Endodermal cell (in vitro differentiated cells): Measurements from ENCODE around the gene ARHGEF6. TPM values are rescaled to one million over a fixed set of nuclear protein-coding genes. Genes with fewer than 3 reads are reported as not detected.

Source experiments
- DNase-seq: peaks from one replicate; pipeline ENCODE4 v3.0.0-alpha.2; 2017
- H3K27ac ChIP-seq: 2 replicates; pipeline ENCODE4 v1.5.1; 2013; ENCODE audit warnings: mild to moderate bottlenecking, low read depth, low read length, moderate library complexity
- H3K27me3 ChIP-seq: 2 replicates; pipeline ENCODE4 v1.6.1; 2013; ENCODE audit warnings: mild to moderate bottlenecking, low read length, moderate library complexity; ENCODE audit not compliant: insufficient read depth, control insufficient read depth, poor library complexity, severe bottlenecking
- H3K36me3 ChIP-seq: 2 replicates; pipeline ENCODE4 v1.7.0; 2013; ENCODE audit warnings: mild to moderate bottlenecking, low read length, moderate library complexity; ENCODE audit not compliant: control insufficient read depth, insufficient read depth
- H3K4me1 ChIP-seq: one replicate; pipeline ENCODE4 v1.7.0; 2013; ENCODE audit warnings: low read length; ENCODE audit not compliant: control insufficient read depth, insufficient read depth
- H3K4me3 ChIP-seq: 2 replicates; pipeline ENCODE4 v1.5.1; 2013; ENCODE audit warnings: mild to moderate bottlenecking, low read length, moderate library complexity
- H3K9ac ChIP-seq: 2 replicates; pipeline ENCODE4 v1.6.1; 2013; ENCODE audit warnings: mild to moderate bottlenecking, low read length, moderate library complexity; ENCODE audit not compliant: poor library complexity, severe bottlenecking; ENCODE audit errors: extremely low read depth
- H3K9me3 ChIP-seq: 2 replicates; pipeline ENCODE4 v1.6.1; 2013; ENCODE audit warnings: mild to moderate bottlenecking, low read length, moderate library complexity; ENCODE audit not compliant: control insufficient read depth
- H3K27ac Mint-ChIP-seq: 2 replicates; pipeline ENCODE4 v1.8.0; 2020; ENCODE audit warnings: mixed read lengths
- H3K27me3 Mint-ChIP-seq: 2 replicates; pipeline ENCODE4 v1.8.0; 2021; ENCODE audit warnings: mild to moderate bottlenecking, mixed read lengths; ENCODE audit not compliant: insufficient read depth
- H3K36me3 Mint-ChIP-seq: 2 replicates; pipeline ENCODE4 v1.8.0; 2020; ENCODE audit warnings: low read depth, mixed read lengths
- H3K4me1 Mint-ChIP-seq: 2 replicates; pipeline ENCODE4 v1.8.0; 2020; ENCODE audit warnings: mixed read lengths
- H3K4me3 Mint-ChIP-seq: 2 replicates; pipeline ENCODE4 v1.8.0; 2020; ENCODE audit warnings: mild to moderate bottlenecking, moderate library complexity, mixed read lengths
- H3K9me3 Mint-ChIP-seq: 2 replicates; pipeline ENCODE4 v1.8.0; 2020; ENCODE audit warnings: mild to moderate bottlenecking, mixed read lengths
- WGBS, 2 experiments: methylation state at CpG; one replicate each; pipeline versions ENCODE4 v1.1.5 to v1.1.7; 2013; ENCODE audit warnings: missing lambda C conversion rate in 2 of 2, mixed read lengths in 1 of 2; ENCODE audit not compliant: insufficient coverage in 1 of 2, insufficient read length in 1 of 2; 5-methylcytosine and 5-hydroxymethylcytosine counted together
- total RNA-seq, 2 donors: library from RNA; stranded (reverse); fragmentation: NEBNext Ultra II Directional in 1 of 2; extraction: Animal tissue kit (Norgen Biotek cat#: 25700) in 1 of 2; gene quantifications; 2 replicates in 1 of 2; 3 replicates in 1 of 2; pipeline ENCODE4 v1.2.1, GENCODE V29; 2021
- TF ChIP-seq, protein P1 (sequence below): fragments of 200-600 bp; sonication (generic); conservative IDR thresholded peaks from 2 replicates; pipeline ENCODE4 v1.5.0; 2021; ENCODE audit warnings: antibody characterized with exemption, mild to moderate bottlenecking

The ARHGEF6 gene
- total RNA-seq, 2 donors from 2014 or later = 1.8 to 2.7 TPM

DNA sequence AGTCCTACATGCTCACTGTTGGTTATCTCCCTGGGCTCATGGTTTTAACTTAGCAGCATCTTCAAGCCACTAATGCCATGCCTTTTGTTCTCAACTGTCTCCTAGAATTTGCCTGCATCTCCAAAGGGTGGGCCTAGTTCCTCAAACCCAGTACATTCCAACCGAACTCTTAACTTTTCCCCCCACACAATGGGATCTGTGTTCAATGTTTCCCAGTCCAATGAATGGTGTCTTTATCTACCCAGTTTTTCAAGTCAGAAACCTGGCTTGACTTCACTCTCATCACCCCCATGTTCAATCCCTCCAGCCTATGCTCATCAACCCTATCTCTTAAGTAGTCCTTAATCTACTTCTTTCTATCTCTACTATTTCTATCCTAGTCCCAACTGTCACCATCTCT is 119.8 kb downstream of the ARHGEF6 start:
- Histone ChIP-seq H3K27ac (no peak overlapping the region), H3K36me3 (no peaks in the 10 kb centered on the region), H3K4me3 (no peak overlapping the region), H3K27me3 (no peaks in the 10 kb centered on the region), H3K4me1 (no peaks in the 10 kb centered on the region), H3K9ac (no peak overlapping the region), H3K9me3 (no peaks in the 10 kb centered on the region)
- 100% methylated on average over 1 of the region's 1 CpG for WGBS, 2 experiments
- H3K27me3 Mint-ChIP-seq = no peaks in the 10 kb centered on the region
- no peak overlapping the region for H3K4me3 Mint-ChIP-seq
- no peaks in the 10 kb centered on the region for H3K36me3 Mint-ChIP-seq
- DNase-seq = no peak
- TF ChIP-seq, protein P1, sequence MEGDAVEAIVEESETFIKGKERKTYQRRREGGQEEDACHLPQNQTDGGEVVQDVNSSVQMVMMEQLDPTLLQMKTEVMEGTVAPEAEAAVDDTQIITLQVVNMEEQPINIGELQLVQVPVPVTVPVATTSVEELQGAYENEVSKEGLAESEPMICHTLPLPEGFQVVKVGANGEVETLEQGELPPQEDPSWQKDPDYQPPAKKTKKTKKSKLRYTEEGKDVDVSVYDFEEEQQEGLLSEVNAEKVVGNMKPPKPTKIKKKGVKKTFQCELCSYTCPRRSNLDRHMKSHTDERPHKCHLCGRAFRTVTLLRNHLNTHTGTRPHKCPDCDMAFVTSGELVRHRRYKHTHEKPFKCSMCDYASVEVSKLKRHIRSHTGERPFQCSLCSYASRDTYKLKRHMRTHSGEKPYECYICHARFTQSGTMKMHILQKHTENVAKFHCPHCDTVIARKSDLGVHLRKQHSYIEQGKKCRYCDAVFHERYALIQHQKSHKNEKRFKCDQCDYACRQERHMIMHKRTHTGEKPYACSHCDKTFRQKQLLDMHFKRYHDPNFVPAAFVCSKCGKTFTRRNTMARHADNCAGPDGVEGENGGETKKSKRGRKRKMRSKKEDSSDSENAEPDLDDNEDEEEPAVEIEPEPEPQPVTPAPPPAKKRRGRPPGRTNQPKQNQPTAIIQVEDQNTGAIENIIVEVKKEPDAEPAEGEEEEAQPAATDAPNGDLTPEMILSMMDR = no peak
- H3K27ac Mint-ChIP-seq = no peak overlapping the region
- H3K9me3 Mint-ChIP-seq = peaks cover 48% of the 10 kb centered on the region
- no peaks in the 10 kb centered on the region for H3K4me1 Mint-ChIP-seq

DNA sequence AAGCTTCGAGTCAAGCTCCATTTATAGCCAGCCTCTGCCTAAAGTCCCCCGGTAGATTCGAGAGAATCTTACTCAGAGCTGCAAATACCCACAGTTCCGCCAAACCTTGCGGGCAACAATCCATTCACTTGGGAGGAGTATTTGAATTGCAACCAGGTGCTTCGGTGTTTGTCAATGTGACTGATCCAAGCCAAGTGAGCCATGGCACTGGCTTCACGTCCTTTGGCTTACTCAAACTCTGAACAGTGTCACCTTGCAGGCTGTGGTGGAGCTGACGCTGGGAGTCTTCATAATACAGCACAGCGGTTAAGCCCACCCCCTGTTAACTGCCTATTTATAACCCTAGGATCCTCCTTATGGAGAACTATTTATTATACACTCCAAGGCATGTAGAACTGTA is 121.6 kb downstream of the ARHGEF6 start:
- Histone ChIP-seq H3K36me3 (no peaks in the 10 kb centered on the region), H3K27ac (no peak overlapping the region), H3K4me3 (no peak overlapping the region), H3K9ac (no peak overlapping the region), H3K27me3 (no peaks in the 10 kb centered on the region), H3K9me3 (no peaks in the 10 kb centered on the region), H3K4me1 (no peaks in the 10 kb centered on the region)
- H3K4me3 Mint-ChIP-seq = no peak overlapping the region
- no peaks in the 10 kb centered on the region for H3K36me3 Mint-ChIP-seq
- no peak for DNase-seq
- H3K9me3 Mint-ChIP-seq = peaks cover 43% of the 10 kb centered on the region
- WGBS, 2 experiments = 93% methylated on average over 9 of the region's 9 CpGs; no CpG with 5 or more reads in 1 of the 2 experiments
- H3K27ac Mint-ChIP-seq = no peak overlapping the region
- H3K27me3 Mint-ChIP-seq = no peaks in the 10 kb centered on the region
- TF ChIP-seq, protein P1 = no peak
- no peaks in the 10 kb centered on the region for H3K4me1 Mint-ChIP-seq

DNA sequence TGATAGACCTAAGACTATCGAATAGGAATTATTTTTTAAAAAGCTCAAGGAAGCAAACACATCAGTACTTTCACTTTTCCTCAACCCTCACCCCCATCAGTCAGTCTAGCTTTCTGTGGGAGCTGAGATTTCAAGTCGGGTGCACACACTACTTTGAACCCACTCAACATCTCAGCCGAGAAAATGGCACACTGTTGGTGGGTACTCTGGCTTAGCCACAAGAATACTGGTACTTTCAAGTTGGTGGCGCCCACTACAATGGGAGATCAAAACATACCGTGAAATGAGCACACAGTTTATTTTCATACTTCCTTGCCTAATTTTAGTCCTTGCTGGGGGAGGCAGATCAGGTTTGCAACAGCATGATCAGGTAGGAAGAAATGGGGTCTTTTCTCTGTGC is 122.6 kb downstream of the ARHGEF6 start:
- H3K27me3 Mint-ChIP-seq = no peaks in the 10 kb centered on the region
- H3K9me3 ChIP-seq = no peaks in the 10 kb centered on the region
- peaks cover 42% of the 10 kb centered on the region for H3K9me3 Mint-ChIP-seq
- H3K9ac ChIP-seq = no peak overlapping the region
- no peaks in the 10 kb centered on the region for H3K4me1 Mint-ChIP-seq
- no peak overlapping the region for H3K4me3 ChIP-seq
- no peak for DNase-seq
- no peaks in the 10 kb centered on the region for H3K27me3 ChIP-seq
- H3K36me3 Mint-ChIP-seq = no peaks in the 10 kb centered on the region
- TF ChIP-seq, protein P1 = no peak
- no peak overlapping the region for H3K27ac ChIP-seq
- H3K27ac Mint-ChIP-seq = no peak overlapping the region
- no peak overlapping the region for H3K4me3 Mint-ChIP-seq
- no peaks in the 10 kb centered on the region for H3K36me3 ChIP-seq
- 93 to 100% methylated on average over 2 to 5 of the region's 5 CpGs for WGBS, 2 experiments
- H3K4me1 ChIP-seq = no peaks in the 10 kb centered on the region
